CD8-positive, alpha-beta memory T cell (primary cell): ENCODE results near the gene ERVV-1. TPM values are rescaled to one million over a fixed set of nuclear protein-coding genes. Genes with fewer than 3 reads are reported as not detected.
A peak's percentile ranks its signal among the peaks of the same experiment; 100 is the strongest.
"Not testable (repeated sequence)": the region's sequence is repeated elsewhere in the genome, so short reads cannot be mapped to it uniquely, and the experiment has no call there.

Experiments
- CTCF ChIA-PET: fragments of 350-600 bp; sonication (Branson Sonifier 250); formaldehyde crosslinking; loops from one replicate; lab custom pipeline; 2021; ENCODE audit warnings: antibody characterized with exemption; lab: Charles Lee
- POLR2A ChIA-PET: fragments of 350-600 bp; sonication (Branson Sonifier 250); formaldehyde crosslinking; loops from one replicate; lab custom pipeline; 2021; ENCODE audit warnings: antibody characterized with exemption; lab: Charles Lee
- DNase-seq, 5 donors: peaks; one replicate each; pipeline versions ENCODE4 v3.0.0 to v3.0.0-alpha.2; 2020 to 2022; ENCODE audit warnings: mixed read lengths in 1 of 5
- H3K27ac ChIP-seq: one replicate; pipeline ENCODE4 v1.7.0; 2013; ENCODE audit warnings: low read depth, mild to moderate bottlenecking, low read length, moderate library complexity
- H3K27me3 ChIP-seq: 2 replicates; pipeline ENCODE4 v1.7.0; 2013; ENCODE audit warnings: low read length, mild to moderate bottlenecking; ENCODE audit not compliant: insufficient read depth, poor library complexity, severe bottlenecking
- H3K36me3 ChIP-seq: 2 replicates; pipeline ENCODE4 v1.7.0; 2013; ENCODE audit warnings: mild to moderate bottlenecking, low read length, moderate library complexity; ENCODE audit not compliant: insufficient read depth
- H3K4me1 ChIP-seq: 2 replicates; pipeline ENCODE4 v1.7.0; 2013; ENCODE audit warnings: mild to moderate bottlenecking, low read length, moderate library complexity; ENCODE audit not compliant: insufficient read depth
- H3K4me3 ChIP-seq: 2 replicates; pipeline ENCODE4 v1.7.0; 2013; ENCODE audit warnings: mild to moderate bottlenecking, low read length
- H3K9me3 ChIP-seq: 2 replicates; pipeline ENCODE4 v1.7.0; 2013; ENCODE audit warnings: mild to moderate bottlenecking, low read length
- H3K27ac Mint-ChIP-seq, 8 donors: one replicate each; pipeline ENCODE4 v1.8.0; 2020 to 2021; ENCODE audit warnings: mixed read lengths in 8 of 8, mild to moderate bottlenecking in 6 of 8, inconsistent platforms in 3 of 8, moderate library complexity in 3 of 8
- H3K27me3 Mint-ChIP-seq, 2 donors: one replicate each; pipeline ENCODE4 v1.8.0; 2020 to 2021; ENCODE audit warnings: mixed read lengths in 2 of 2, mild to moderate bottlenecking in 1 of 2, moderate library complexity in 1 of 2
- H3K36me3 Mint-ChIP-seq, 3 donors: one replicate each; pipeline ENCODE4 v1.8.0; 2020 to 2021; ENCODE audit warnings: mixed read lengths in 3 of 3, inconsistent platforms in 1 of 3, mild to moderate bottlenecking in 1 of 3
- H3K4me1 Mint-ChIP-seq, 3 donors: one replicate each; pipeline ENCODE4 v1.8.0; 2020 to 2021; ENCODE audit warnings: mixed read lengths in 3 of 3, inconsistent platforms in 1 of 3, mild to moderate bottlenecking in 1 of 3
- H3K4me3 Mint-ChIP-seq, 7 donors: one replicate each; pipeline ENCODE4 v1.8.0; 2020 to 2021; ENCODE audit warnings: mixed read lengths in 7 of 7, mild to moderate bottlenecking in 6 of 7, moderate library complexity in 4 of 7, inconsistent platforms in 2 of 7
- H3K9me3 Mint-ChIP-seq, 5 donors: one replicate each; pipeline ENCODE4 v1.8.0; 2020 to 2022; ENCODE audit warnings: mixed read lengths in 5 of 5, mild to moderate bottlenecking in 3 of 5, moderate library complexity in 2 of 5, inconsistent platforms in 1 of 5
- polyA plus RNA-seq: library from polyadenylated mRNA; unstranded; fragments of 300-500 nt; fragmentation: Illumina TruSeq; gene quantifications from one replicate; pipeline ENCODE4 v1.2.3, GENCODE V29; 2021
- total RNA-seq, 2 experiments: library from RNA; stranded (reverse); gene quantifications; one replicate each; pipeline ENCODE4 v1.2.3, GENCODE V29; 2021

The ERVV-1 gene
- not detected for total RNA-seq
- polyA plus RNA-seq = not detected

DNA sequence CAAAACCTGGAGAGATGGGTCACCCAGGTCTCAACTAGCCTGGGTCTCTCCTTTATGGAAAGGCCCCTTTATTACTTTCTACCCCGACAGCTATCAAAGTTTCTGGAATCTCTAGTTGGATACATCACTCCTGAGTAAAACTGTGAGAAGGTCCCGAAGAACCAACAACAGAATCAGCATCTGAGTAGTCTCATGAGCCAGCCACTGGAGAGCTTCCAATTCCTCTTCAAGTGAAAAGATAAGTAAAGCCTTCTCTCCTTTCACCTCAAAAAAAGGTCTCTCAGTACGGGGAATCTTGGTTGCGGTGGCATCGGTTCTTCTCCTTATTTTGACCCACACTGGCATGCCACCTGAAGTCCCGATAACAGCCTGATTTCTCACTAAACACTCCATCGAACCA lies at the start of gene ERVV-1:
Gene ERVV-1 (plus strand): TSS at position 301 of the 400 bp plus-strand sequence. CDS start 170 bp downstream, outside the sequence.
- no peak for DNase-seq
- Mint-ChIP-seq H3K36me3 (no peaks in the 10 kb centered on the region), H3K4me1 (no peaks in the 10 kb centered on the region), H3K27ac (no peak within 1 kb of the TSS), H3K9me3 (peaks cover 0 to 18% (median 3%) of the 10 kb centered on the region in 5 donors), H3K27me3 (peaks cover 0 to 5% of the 10 kb centered on the region in 2 donors), H3K4me3 (no peak within 1 kb of the TSS)
- no peak within 1 kb of the TSS for H3K27ac ChIP-seq
- H3K9me3 ChIP-seq = no peaks in the 10 kb centered on the region
- CTCF ChIA-PET = no interaction called here
- POLR2A ChIA-PET = no interaction called here
- no peaks in the 10 kb centered on the region for H3K36me3 ChIP-seq
- H3K27me3 ChIP-seq = peaks cover 1% of the 10 kb centered on the region
- H3K4me3 ChIP-seq = no peak within 1 kb of the TSS
- no peaks in the 10 kb centered on the region for H3K4me1 ChIP-seq

GRCh38 chr19:52967772-52968171 lies 45.9 kb upstream of the ERVV-1 start:
- no peak for DNase-seq
- H3K36me3 ChIP-seq = no peaks in the 10 kb centered on the region
- ChIA-PET POLR2A (no interaction called here), CTCF (no interaction called here)
- no peak overlapping the region for H3K4me3 ChIP-seq
- H3K36me3 Mint-ChIP-seq = peaks cover 6 to 53% (median 33%) of the 10 kb centered on the region in 3 donors
- H3K4me1 ChIP-seq = peaks cover 6% of the 10 kb centered on the region
- peaks cover 11% of the 10 kb centered on the region for H3K9me3 ChIP-seq
- H3K27me3 ChIP-seq = no peaks in the 10 kb centered on the region
- H3K4me3 Mint-ChIP-seq = peak overlapping the region in 1 of 7 donors; percentile 54
- H3K9me3 Mint-ChIP-seq = peaks cover 25 to 52% (median 37%) of the 10 kb centered on the region in 5 donors
- no peak overlapping the region for H3K27ac Mint-ChIP-seq
- no peak overlapping the region for H3K27ac ChIP-seq
- peaks cover 11 to 13% (median 13%) of the 10 kb centered on the region in 3 donors for H3K4me1 Mint-ChIP-seq
- peaks cover 2 to 13% of the 10 kb centered on the region in 2 donors for H3K27me3 Mint-ChIP-seq

- H3K4me1 ChIP-seq = no peaks in the 10 kb centered on the region
- H3K27ac ChIP-seq = no peak overlapping the region
- no peaks in the 10 kb centered on the region for H3K27me3 ChIP-seq
- DNase-seq = no peak
- ChIA-PET POLR2A (no interaction called here), CTCF (no interaction called here)
- Mint-ChIP-seq H3K9me3 (peaks cover 8 to 33% (median 19%) of the 10 kb centered on the region in 5 donors), H3K36me3 (peaks cover 10 to 46% (median 24%) of the 10 kb centered on the region in 3 donors), H3K27ac (no peak overlapping the region), H3K4me3 (no peak overlapping the region), H3K27me3 (no peaks in the 10 kb centered on the region), H3K4me1 (no peaks in the 10 kb centered on the region)
- no peak overlapping the region for H3K4me3 ChIP-seq
- H3K36me3 ChIP-seq = no peaks in the 10 kb centered on the region
- H3K9me3 ChIP-seq = no peaks in the 10 kb centered on the region
Measured at GRCh38 chr19:52981329-52981728, 32.4 kb upstream of the ERVV-1 start.

DNA sequence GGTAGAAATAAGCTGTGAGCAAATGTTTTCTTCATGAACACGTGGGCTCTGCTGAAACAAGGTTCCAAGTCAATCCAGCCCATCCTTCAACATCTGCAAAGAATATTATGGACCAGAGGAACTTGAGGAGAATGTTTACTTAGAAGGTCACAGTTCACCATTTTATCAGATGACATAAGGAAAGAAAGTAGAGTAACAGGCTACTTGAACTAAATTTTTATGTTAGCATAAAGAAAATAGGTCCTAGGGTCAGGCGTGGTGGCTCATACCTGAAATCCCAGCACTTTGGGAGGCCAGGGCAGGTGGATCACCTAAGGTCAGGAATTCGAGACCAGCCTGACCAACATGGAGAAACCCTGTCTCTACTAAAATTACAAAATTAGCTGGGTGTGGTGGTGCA lies 30.6 kb upstream of the ERVV-1 start:
- H3K27me3 ChIP-seq, POLR2A ChIA-PET, H3K9me3 ChIP-seq, H3K4me3 ChIP-seq, H3K27ac ChIP-seq, H3K4me3 Mint-ChIP-seq, CTCF ChIA-PET, H3K27me3 Mint-ChIP-seq, H3K4me1 Mint-ChIP-seq, H3K36me3 ChIP-seq, H3K27ac Mint-ChIP-seq, DNase-seq, H3K4me1 ChIP-seq: not testable (repeated sequence)
- peaks cover 17 to 51% (median 40%) of the 10 kb centered on the region in 3 donors for H3K36me3 Mint-ChIP-seq
- peaks cover 8 to 45% (median 24%) of the 10 kb centered on the region in 5 donors for H3K9me3 Mint-ChIP-seq

- peaks cover 11 to 51% (median 49%) of the 10 kb centered on the region in 3 donors for H3K36me3 Mint-ChIP-seq
- CTCF ChIA-PET = no interaction called here
- no peak overlapping the region for H3K4me3 ChIP-seq
Measured at GRCh38 chr19:52987221-52987620, 26.5 kb upstream of the ERVV-1 start.

GRCh38 chr19:52988506-52988905 lies 25.2 kb upstream of the ERVV-1 start:
- no peaks in the 10 kb centered on the region for H3K4me1 ChIP-seq
- H3K9me3 ChIP-seq = no peaks in the 10 kb centered on the region
- no peak for DNase-seq
- no peaks in the 10 kb centered on the region for H3K27me3 Mint-ChIP-seq
- no peaks in the 10 kb centered on the region for H3K27me3 ChIP-seq
- no peak overlapping the region for H3K27ac ChIP-seq
- CTCF ChIA-PET = no interaction called here
- no peaks in the 10 kb centered on the region for H3K36me3 ChIP-seq
- H3K36me3 Mint-ChIP-seq = peaks cover 11 to 51% (median 47%) of the 10 kb centered on the region in 3 donors
- H3K27ac Mint-ChIP-seq = no peak overlapping the region
- H3K4me1 Mint-ChIP-seq = peaks cover 11 to 13% (median 13%) of the 10 kb centered on the region in 3 donors
- peaks cover 8 to 43% (median 27%) of the 10 kb centered on the region in 5 donors for H3K9me3 Mint-ChIP-seq
- H3K4me3 ChIP-seq = no peak overlapping the region
- no peak overlapping the region for H3K4me3 Mint-ChIP-seq
- POLR2A ChIA-PET = no interaction called here

More at GRCh38 chr19:52987221-52987620, 26.5 kb upstream of the ERVV-1 start:
- Histone ChIP-seq H3K27ac (no peak overlapping the region), H3K36me3 (no peaks in the 10 kb centered on the region), H3K27me3 (no peaks in the 10 kb centered on the region), H3K4me1 (no peaks in the 10 kb centered on the region), H3K9me3 (no peaks in the 10 kb centered on the region)
- Mint-ChIP-seq H3K27me3 (no peaks in the 10 kb centered on the region), H3K27ac (no peak overlapping the region), H3K4me3 (no peak overlapping the region), H3K9me3 (peaks cover 8 to 44% (median 28%) of the 10 kb centered on the region in 5 donors), H3K4me1 (peaks cover 5 to 6% (median 5%) of the 10 kb centered on the region in 3 donors)
- POLR2A ChIA-PET = no interaction called here
- no peak for DNase-seq

- POLR2A ChIA-PET = no interaction called here
Measured at GRCh38 chr19:52990759-52991418, 22.8 kb upstream of the ERVV-1 start.

DNA sequence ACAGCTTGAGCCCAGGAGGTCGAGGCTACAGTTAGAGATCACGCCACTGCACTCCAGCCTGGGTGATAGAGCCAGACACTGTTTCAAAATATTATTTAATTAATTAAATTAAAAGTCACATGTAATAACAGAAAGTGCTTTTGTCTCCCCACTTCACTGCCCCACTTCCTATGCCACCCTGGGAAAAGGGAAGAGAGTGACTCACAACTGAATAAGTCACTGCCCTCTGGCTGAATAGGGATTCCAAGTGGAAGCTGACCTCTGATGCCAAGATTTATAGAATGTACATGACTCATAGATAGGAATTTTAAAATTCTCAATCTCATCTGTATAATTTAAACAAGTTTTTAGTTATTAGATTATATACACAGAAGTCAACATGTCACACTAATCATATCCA lies 22.2 kb upstream of the ERVV-1 start:
- peaks cover 16 to 24% (median 24%) of the 10 kb centered on the region in 3 donors for H3K4me1 Mint-ChIP-seq
- Histone ChIP-seq H3K9me3 (no peaks in the 10 kb centered on the region), H3K4me3 (no peak overlapping the region), H3K4me1 (no peaks in the 10 kb centered on the region), H3K27me3 (no peaks in the 10 kb centered on the region), H3K27ac (no peak overlapping the region), H3K36me3 (no peaks in the 10 kb centered on the region)
- no peak for DNase-seq
- ChIA-PET POLR2A (no interaction called here), CTCF (no interaction called here)
- H3K27me3 Mint-ChIP-seq = no peaks in the 10 kb centered on the region
- peaks cover 7 to 28% (median 27%) of the 10 kb centered on the region in 3 donors for H3K36me3 Mint-ChIP-seq
- H3K27ac Mint-ChIP-seq = peak overlapping the region in 2 of 8 donors; percentile 1 to 56
- H3K4me3 Mint-ChIP-seq = peak overlapping the region in 4 of 7 donors; percentile 26 to 91 (median 86)
- peaks cover 0 to 28% (median 11%) of the 10 kb centered on the region in 5 donors for H3K9me3 Mint-ChIP-seq

More at GRCh38 chr19:52990759-52991418, 22.8 kb upstream of the ERVV-1 start:
- H3K27me3 ChIP-seq = no peaks in the 10 kb centered on the region
- no peak overlapping the region for H3K4me3 ChIP-seq
- no peaks in the 10 kb centered on the region for H3K36me3 ChIP-seq
- Mint-ChIP-seq H3K27me3 (no peaks in the 10 kb centered on the region), H3K27ac (no peak overlapping the region), H3K4me3 (no peak overlapping the region), H3K36me3 (peaks cover 8 to 34% (median 33%) of the 10 kb centered on the region in 3 donors), H3K9me3 (peaks cover 0 to 34% (median 13%) of the 10 kb centered on the region in 5 donors), H3K4me1 (peaks cover 16 to 24% (median 24%) of the 10 kb centered on the region in 3 donors)
- H3K9me3 ChIP-seq = no peaks in the 10 kb centered on the region
- H3K4me1 ChIP-seq = no peaks in the 10 kb centered on the region
- H3K27ac ChIP-seq = no peak overlapping the region
- DNase-seq = no peak
- CTCF ChIA-PET = no interaction called here
